SK-N-MC (cell line): ENCODE measurements around the gene TMPRSS3.
A peak's percentile ranks its signal among the peaks of the same experiment; 100 is the strongest.

ENCODE experiments used
- DNase-seq: peaks from one replicate; pipeline ENCODE4 v3.0.0-alpha.2; 2011; ENCODE audit warnings: low read depth, low spot score
- H3K27ac ChIP-seq: fragments of 200-600 bp; sonication (generic); 2 replicates; pipeline ENCODE4 v1.5.1; 2016; ENCODE audit warnings: mixed run types
- H3K36me3 ChIP-seq: fragments of 200-600 bp; sonication (generic); 2 replicates; pipeline ENCODE4 v1.6.1; 2017; ENCODE audit warnings: antibody characterized with exemption, low read length, mixed read lengths; ENCODE audit not compliant: insufficient read depth
- H3K4me3 ChIP-seq: fragments of 200-600 bp; sonication (generic); 2 replicates; pipeline ENCODE4 v1.5.1; 2016
- H3K9ac ChIP-seq: fragments of 200-600 bp; sonication (generic); 2 replicates; pipeline ENCODE4 v1.8.0; 2017; ENCODE audit warnings: mixed run types, mixed read lengths; ENCODE audit not compliant: insufficient read length
- H3K9me3 ChIP-seq: fragments of 200-600 bp; sonication (generic); 2 replicates; pipeline ENCODE4 v1.6.1; 2017; ENCODE audit warnings: low read depth, mild to moderate bottlenecking, antibody characterized with exemption, low read length, moderate library complexity, mixed read lengths
- EZH2 ChIP-seq: fragments of 200-600 bp; sonication (generic); IDR thresholded peaks from one replicate; pipeline ENCODE4 v1.6.1; 2017; ENCODE audit warnings: antibody characterized with exemption
- FOXP2 ChIP-seq: optimal IDR thresholded peaks from 2 replicates; pipeline ENCODE3; 2011; ENCODE audit warnings: mild to moderate bottlenecking, moderate library complexity; ENCODE audit not compliant: insufficient read depth; ENCODE audit errors: extremely low read length, control extremely low read depth
- POLR2AphosphoS5 ChIP-seq: IDR thresholded peaks from 2 replicates; pipeline ENCODE4 v1.6.1; 2012; ENCODE audit warnings: mild to moderate bottlenecking, low read depth, low read length, borderline replicate concordance

The TMPRSS3 gene

GRCh38 chr21:42376338-42376982, 19.4 kb downstream of the TMPRSS3 start:
- no peaks in the 10 kb centered on the region for H3K9me3 ChIP-seq
- no peak overlapping the region for H3K9ac ChIP-seq
- no peak for DNase-seq
- H3K36me3 ChIP-seq, result no peaks in the 10 kb centered on the region
- H3K4me3 ChIP-seq, result no peak overlapping the region
- H3K27ac ChIP-seq, result no peak overlapping the region
- TF ChIP-seq FOXP2 (no peak), POLR2AphosphoS5 (no peak), EZH2 (no peak)

- no peak for DNase-seq
- Histone ChIP-seq H3K4me3 (no peak overlapping the region), H3K36me3 (no peaks in the 10 kb centered on the region), H3K9ac (no peak overlapping the region), H3K9me3 (no peaks in the 10 kb centered on the region), H3K27ac (no peak overlapping the region)
- TF ChIP-seq EZH2 (no peak), POLR2AphosphoS5 (no peak), FOXP2 (no peak)
These were observed 19.9 kb downstream of the TMPRSS3 start for GRCh38 chr21:42375966-42376337.

- DNase-seq, result no peak
- no peaks in the 10 kb centered on the region for H3K9me3 ChIP-seq
- H3K4me3 ChIP-seq, result peak overlapping the region; percentile 47
- H3K36me3 ChIP-seq, result no peaks in the 10 kb centered on the region
- no peak overlapping the region for H3K9ac ChIP-seq
- TF ChIP-seq FOXP2 (no peak), EZH2 (no peak), POLR2AphosphoS5 (no peak)
- H3K27ac ChIP-seq, result no peak overlapping the region
These were observed 20.3 kb downstream of the TMPRSS3 start for GRCh38 chr21:42375506-42375905.

- no peak for TF ChIP-seq EZH2
- no peak for DNase-seq
- Histone ChIP-seq H3K9ac (no peak overlapping the region), H3K9me3 (no peaks in the 10 kb centered on the region), H3K4me3 (peak overlapping the region; percentile 47), H3K36me3 (no peaks in the 10 kb centered on the region), H3K27ac (no peak overlapping the region)
These were observed 20.9 kb downstream of the TMPRSS3 start for GRCh38 chr21:42374864-42375499.

GRCh38 chr21:42374457-42374856, 21.4 kb downstream of the TMPRSS3 start:
- no peak for TF ChIP-seq POLR2AphosphoS5
- TF ChIP-seq FOXP2, result no peak
- TF ChIP-seq EZH2, result no peak
- no peak for DNase-seq

GRCh38 chr21:42373908-42374455, 21.9 kb downstream of the TMPRSS3 start:
- H3K9me3 ChIP-seq, result no peaks in the 10 kb centered on the region
- no peak for TF ChIP-seq EZH2
- no peak for TF ChIP-seq POLR2AphosphoS5
- TF ChIP-seq FOXP2, result no peak
- no peak for DNase-seq
- H3K9ac ChIP-seq, result no peak overlapping the region
- H3K27ac ChIP-seq, result no peak overlapping the region
- no peak overlapping the region for H3K4me3 ChIP-seq
- no peaks in the 10 kb centered on the region for H3K36me3 ChIP-seq

More at GRCh38 chr21:42374457-42374856, 21.4 kb downstream of the TMPRSS3 start:
- no peaks in the 10 kb centered on the region for H3K9me3 ChIP-seq
- no peak overlapping the region for H3K4me3 ChIP-seq
- no peak overlapping the region for H3K27ac ChIP-seq
- H3K36me3 ChIP-seq, result no peaks in the 10 kb centered on the region
- H3K9ac ChIP-seq, result no peak overlapping the region

- Histone ChIP-seq H3K4me3 (no peak overlapping the region), H3K9ac (no peak overlapping the region), H3K27ac (no peak overlapping the region), H3K9me3 (no peaks in the 10 kb centered on the region), H3K36me3 (no peaks in the 10 kb centered on the region)
- TF ChIP-seq FOXP2, result no peak
- TF ChIP-seq EZH2, result no peak
- no peak for TF ChIP-seq POLR2AphosphoS5
- DNase-seq, result no peak
These were observed 22.5 kb downstream of the TMPRSS3 start for GRCh38 chr21:42373196-42373907.

- TF ChIP-seq POLR2AphosphoS5 (no peak), FOXP2 (no peak), EZH2 (no peak)
- DNase-seq, result no peak
- Histone ChIP-seq H3K4me3 (no peak overlapping the region), H3K27ac (no peak overlapping the region), H3K9ac (no peak overlapping the region), H3K9me3 (no peaks in the 10 kb centered on the region), H3K36me3 (no peaks in the 10 kb centered on the region)
These were observed 24.8 kb downstream of the TMPRSS3 start for GRCh38 chr21:42370894-42371654.
